ENCODE results near the gene OSBPL10.

DNA sequence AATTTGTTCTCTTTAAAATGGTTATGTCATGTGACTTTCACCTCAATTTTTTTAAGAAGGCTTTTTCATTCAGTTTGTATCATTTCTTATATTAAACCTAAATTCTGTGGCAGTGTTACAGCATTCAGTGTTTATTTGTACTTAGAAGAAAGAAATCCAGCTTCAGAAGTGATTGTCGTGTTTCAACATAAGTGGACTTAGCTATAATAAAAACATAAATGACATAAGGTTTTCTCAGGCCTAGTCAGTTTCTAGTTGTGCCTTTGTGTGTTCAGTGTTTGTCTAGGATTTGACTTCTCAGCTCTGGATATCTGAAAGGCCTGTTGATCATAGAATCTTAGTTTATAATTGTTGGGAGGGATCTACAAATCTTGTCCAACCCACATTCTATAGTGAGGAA lies 367.9 kb downstream of the OSBPL10 start:
- TF ChIP-seq, protein P1, sequence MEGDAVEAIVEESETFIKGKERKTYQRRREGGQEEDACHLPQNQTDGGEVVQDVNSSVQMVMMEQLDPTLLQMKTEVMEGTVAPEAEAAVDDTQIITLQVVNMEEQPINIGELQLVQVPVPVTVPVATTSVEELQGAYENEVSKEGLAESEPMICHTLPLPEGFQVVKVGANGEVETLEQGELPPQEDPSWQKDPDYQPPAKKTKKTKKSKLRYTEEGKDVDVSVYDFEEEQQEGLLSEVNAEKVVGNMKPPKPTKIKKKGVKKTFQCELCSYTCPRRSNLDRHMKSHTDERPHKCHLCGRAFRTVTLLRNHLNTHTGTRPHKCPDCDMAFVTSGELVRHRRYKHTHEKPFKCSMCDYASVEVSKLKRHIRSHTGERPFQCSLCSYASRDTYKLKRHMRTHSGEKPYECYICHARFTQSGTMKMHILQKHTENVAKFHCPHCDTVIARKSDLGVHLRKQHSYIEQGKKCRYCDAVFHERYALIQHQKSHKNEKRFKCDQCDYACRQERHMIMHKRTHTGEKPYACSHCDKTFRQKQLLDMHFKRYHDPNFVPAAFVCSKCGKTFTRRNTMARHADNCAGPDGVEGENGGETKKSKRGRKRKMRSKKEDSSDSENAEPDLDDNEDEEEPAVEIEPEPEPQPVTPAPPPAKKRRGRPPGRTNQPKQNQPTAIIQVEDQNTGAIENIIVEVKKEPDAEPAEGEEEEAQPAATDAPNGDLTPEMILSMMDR (conservative IDR thresholded peaks at IDR 0.05; ENCODE audit: low read length) = no peak
- TF ChIP-seq EZH2phosphoT487 (IDR thresholded peaks at IDR 0.05; ENCODE audit: borderline replicate concordance, low read depth, low read length) = no peak
